MG63 (cell line): ENCODE measurements around the gene JAZF1. TPM values are rescaled to one million over a fixed set of nuclear protein-coding genes. Genes with fewer than 3 reads are reported as not detected.
"Not testable (repeated sequence)": the region's sequence is repeated elsewhere in the genome, so short reads cannot be mapped to it uniquely, and the experiment has no call there.

ENCODE experiments used
- DNase-seq: peaks from one replicate; pipeline ENCODE4 v3.0.0-alpha.2; 2020
- H3K27me3 ChIP-seq: fragments of 250-450 bp; sonication (Bioruptor Pico); 2 replicates; pipeline ENCODE4 v1.5.1; 2020; ENCODE audit warnings: mild to moderate bottlenecking, moderate library complexity
- H3K36me3 ChIP-seq: fragments of 250-450 bp; sonication (Bioruptor Pico); 2 replicates; pipeline ENCODE4 v1.5.1; 2020; ENCODE audit warnings: mild to moderate bottlenecking, moderate library complexity
- H3K4me3 ChIP-seq: fragments of 250-450 bp; sonication (Bioruptor Pico); 2 replicates; pipeline ENCODE4 v1.5.1; 2020; ENCODE audit warnings: mild to moderate bottlenecking, moderate library complexity
- H3K9me3 ChIP-seq: fragments of 250-450 bp; sonication (Bioruptor Pico); 2 replicates; pipeline ENCODE4 v1.5.1; 2020; ENCODE audit warnings: mild to moderate bottlenecking, moderate library complexity
- total RNA-seq: library from RNA; depleted of rRNA; stranded (reverse); fragments of >200 nt; shearing (Covaris generic); gene quantifications from 2 replicates; pipeline ENCODE4 v1.2.3, GENCODE V29; 2014; ENCODE audit warnings: low replicate concordance

The JAZF1 gene
- total RNA-seq, 1 experiment from 2014 or later = 7.6 TPM

DNA sequence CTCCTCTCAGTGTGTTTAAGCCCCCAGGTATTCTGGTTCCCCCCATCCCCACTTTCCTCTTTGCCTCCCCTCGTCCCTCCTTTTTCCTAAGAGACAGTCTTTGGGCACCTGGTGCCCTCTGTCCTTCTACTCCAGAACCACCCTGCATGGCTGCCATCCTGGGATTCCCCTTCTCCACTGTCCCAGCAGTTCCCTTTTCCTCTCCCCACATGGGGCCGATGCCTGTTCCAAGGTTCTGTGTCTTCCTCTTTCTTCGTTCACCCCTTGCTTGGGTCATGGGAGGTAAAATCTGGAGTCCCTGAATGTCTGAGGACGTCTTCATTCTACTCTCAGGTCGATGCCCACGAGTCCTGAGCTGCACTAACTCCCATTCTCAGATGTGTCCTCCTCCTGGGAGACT lies 319.8 kb downstream of the JAZF1 start:
- no peaks in the 10 kb centered on the region for H3K36me3 ChIP-seq
- no peak for DNase-seq

DNA sequence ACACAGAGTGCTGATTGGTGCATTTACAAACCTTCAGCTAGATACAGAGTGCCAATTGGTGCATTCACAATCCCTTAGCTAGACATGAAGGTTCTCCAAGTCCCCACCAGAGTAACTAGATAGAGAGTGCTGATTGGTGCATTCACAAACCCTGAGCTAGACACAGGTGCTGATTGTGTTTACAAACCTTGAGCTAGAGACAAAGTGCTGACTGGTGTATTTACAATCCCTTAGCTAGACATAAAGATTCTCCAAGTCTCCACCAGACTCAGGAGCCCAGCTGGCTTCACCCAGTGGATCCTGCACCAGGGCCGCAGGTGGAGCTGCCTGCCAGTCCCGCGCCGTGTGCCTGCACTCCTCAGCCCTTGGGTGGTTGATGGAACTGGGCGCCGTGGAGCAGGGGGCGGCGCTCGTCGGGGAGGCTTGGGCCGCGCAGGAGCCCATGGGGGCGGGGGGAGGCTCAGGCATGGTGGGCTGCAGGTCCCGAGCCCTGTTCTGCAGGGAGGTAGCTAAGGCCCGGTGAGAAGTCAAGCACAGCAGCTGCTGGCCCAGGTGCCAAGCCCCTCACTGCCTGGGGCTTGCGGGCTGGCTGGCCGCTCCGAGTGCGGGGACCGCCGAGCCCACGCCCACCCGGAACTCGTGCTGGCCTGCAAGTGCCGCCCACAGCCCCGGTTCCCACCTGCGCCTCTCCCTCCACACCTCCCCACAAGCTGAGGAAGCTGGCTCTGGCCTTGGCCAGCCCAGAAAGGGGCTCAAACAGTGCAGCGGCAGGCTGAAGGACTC lies 323.7 kb downstream of the JAZF1 start:
- H3K4me3 ChIP-seq, H3K27me3 ChIP-seq, H3K36me3 ChIP-seq, H3K9me3 ChIP-seq, DNase-seq: not testable (repeated sequence)

More for the DNA sequence above, 319.8 kb downstream of the JAZF1 start:
- Histone ChIP-seq H3K27me3 (no peaks in the 10 kb centered on the region), H3K9me3 (no peaks in the 10 kb centered on the region; the same call in 1 of the 2 replicates), H3K4me3 (no peak overlapping the region)

DNA sequence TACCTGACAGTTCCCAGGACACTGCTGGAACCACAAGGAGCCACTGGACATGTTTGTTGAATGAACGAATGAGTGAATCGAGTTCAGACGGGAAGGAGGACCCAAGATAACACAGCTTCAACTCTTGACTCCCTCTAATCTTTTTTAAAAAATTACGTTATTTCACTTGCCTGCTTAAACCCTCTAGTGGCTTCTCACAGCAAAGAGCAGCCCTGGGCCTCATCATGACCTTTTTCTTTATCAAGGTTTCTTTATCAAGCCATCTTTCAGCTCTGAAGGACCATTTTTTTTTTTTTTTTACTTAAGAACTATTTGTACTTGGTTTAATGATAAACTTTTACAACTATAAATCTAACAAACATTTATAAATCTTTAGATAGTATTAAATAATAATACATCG lies 330.1 kb downstream of the JAZF1 start:
- H3K4me3 ChIP-seq = no peak overlapping the region
- DNase-seq = no peak
- no peaks in the 10 kb centered on the region for H3K9me3 ChIP-seq
- H3K36me3 ChIP-seq = no peaks in the 10 kb centered on the region
- H3K27me3 ChIP-seq = no peaks in the 10 kb centered on the region

DNA sequence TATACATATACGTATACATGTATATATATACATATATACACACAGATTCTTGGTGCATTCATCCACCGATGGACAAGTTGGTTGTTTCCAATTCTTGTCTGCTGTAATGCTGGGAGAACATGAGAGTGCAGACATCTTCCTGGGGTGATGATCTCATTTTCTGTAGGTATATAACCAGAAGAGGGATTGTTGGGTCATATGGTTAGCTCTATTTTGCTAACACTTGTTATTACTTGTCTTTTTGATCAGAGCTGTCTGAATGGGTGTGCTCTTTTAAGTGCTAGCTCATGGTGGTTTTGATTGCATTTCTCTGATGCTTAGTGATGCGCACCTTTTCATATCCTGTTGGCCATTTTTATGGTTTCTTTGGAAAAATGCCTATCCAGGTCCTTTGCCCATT lies 334.2 kb downstream of the JAZF1 start:
- no peak for DNase-seq
- Histone ChIP-seq H3K36me3 (no peaks in the 10 kb centered on the region), H3K27me3 (no peaks in the 10 kb centered on the region), H3K9me3 (no peaks in the 10 kb centered on the region), H3K4me3 (no peak overlapping the region)

DNA sequence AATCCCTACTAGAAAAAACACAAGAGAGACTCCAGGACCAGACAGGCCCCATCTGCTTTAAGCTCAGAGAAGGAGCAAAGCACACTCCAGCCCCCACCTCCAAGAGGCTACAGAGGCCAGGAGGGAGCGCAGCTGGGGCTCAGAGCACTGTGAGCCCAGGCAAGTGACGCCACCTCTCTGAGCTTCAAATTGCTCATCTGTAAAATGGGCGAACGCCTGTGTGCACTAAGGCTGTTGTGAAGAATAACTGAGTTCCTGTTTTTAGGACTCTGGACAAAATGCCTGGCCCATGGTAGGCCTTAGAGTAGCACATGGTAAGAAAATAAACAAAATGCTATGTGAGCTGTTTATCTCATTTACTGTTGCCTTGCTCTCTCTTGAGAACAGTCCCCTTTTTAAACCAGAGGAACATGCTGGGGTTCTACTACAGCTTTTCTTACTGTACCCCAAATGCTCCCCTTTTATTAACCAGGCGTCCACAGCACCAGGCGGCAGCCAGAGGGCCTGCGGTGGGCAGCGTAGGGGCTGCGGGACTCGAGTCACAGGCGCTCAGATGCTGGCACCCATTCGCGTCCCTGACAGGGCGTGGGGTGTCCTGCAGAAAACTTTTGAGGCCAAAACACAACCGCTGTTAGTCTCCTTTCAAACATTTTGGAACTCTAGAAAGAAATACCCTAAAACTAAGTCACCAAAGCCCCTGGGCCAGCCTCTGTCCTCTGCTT lies 336.9 kb downstream of the JAZF1 start:
- Histone ChIP-seq H3K36me3 (peaks cover 6% of the 10 kb centered on the region), H3K27me3 (no peaks in the 10 kb centered on the region), H3K4me3 (no peak overlapping the region), H3K9me3 (no peaks in the 10 kb centered on the region)
- no peak for DNase-seq

DNA sequence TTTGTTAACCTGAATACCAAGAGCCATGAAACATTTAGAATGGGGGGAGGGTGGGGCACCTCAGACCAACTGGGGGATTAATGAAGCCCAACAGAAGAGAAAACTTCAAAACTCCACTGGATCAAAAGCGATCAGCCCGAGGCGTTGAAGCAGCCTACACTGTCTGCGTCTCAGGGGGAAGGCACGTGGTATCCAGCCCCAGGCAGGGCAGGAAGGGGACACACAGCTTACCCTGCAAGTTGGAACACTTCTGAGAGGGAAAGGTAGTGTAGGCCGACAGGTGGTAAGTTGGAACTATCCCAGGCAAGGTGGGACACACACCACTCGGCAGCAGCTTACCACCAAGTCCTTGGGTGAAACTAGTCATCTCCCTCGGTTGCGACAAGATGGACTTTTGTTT lies 337.7 kb downstream of the JAZF1 start:
- DNase-seq = no peak
- no peak overlapping the region for H3K4me3 ChIP-seq
- peaks cover 6% of the 10 kb centered on the region for H3K36me3 ChIP-seq
- no peaks in the 10 kb centered on the region for H3K27me3 ChIP-seq
- no peaks in the 10 kb centered on the region for H3K9me3 ChIP-seq

DNA sequence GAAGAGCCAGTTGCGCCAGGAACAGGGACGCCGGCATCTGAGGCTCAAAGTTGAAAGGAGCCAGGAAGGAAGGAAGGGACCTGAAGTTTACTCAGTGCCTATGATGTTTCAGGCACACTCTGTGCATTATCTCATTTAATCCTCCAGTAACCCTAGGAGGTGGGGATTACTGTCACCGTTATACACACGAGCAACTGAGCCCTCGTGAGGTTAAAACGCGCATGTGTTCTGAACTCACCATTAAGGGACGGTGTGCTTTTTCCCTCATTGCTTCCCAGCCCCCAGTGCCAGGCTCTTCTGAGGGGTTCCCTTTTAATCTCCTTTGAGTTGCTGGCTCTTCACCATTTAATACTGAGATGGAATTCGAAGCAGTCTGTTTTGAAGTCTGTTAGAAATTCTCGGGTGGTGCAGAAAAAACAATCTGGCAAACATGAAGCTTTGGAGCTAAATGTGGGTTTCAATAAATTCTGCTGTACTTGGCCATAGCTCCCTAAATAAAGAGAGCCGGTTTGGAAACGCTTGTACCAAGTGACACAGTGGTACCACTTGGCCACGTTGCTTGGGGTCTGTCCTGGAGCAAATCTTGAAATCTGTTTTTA lies 338.4 kb downstream of the JAZF1 start:
- Histone ChIP-seq H3K27me3 (no peaks in the 10 kb centered on the region), H3K4me3 (no peak overlapping the region), H3K36me3 (peaks cover 6% of the 10 kb centered on the region), H3K9me3 (no peaks in the 10 kb centered on the region)
- DNase-seq = no peak

DNA sequence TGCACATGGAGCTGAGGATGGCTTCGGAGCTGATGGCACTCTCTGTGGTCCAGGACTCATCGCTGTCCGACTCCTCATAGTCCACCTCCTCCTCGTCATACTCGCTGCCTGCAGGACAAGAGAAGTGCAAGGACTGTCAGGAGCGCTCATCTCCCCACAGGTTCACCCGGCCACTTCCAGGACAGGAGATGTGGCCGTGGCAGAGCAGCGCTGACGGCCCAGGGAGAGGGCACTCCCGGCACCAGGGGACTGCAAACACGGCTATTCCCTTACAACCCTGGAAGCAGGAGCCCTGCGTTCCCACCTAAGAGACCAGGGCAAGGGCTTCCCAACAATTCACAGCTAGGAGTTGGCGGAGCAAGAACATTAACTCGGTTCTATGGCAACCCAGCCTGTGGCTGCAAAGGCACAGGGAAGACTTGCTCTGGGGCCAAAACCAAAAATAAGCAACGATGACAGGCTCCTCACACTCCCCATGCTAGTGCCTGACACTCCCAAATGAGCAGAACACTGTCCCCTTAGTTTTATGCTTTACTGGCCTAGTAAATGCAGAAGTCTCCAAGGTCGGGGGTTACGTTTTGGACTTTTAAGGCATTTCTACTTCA lies 339.7 kb downstream of the JAZF1 start:
- DNase-seq = no peak
- Histone ChIP-seq H3K36me3 (peaks cover 8% of the 10 kb centered on the region), H3K9me3 (no peaks in the 10 kb centered on the region), H3K4me3 (no peak overlapping the region), H3K27me3 (no peaks in the 10 kb centered on the region)

DNA sequence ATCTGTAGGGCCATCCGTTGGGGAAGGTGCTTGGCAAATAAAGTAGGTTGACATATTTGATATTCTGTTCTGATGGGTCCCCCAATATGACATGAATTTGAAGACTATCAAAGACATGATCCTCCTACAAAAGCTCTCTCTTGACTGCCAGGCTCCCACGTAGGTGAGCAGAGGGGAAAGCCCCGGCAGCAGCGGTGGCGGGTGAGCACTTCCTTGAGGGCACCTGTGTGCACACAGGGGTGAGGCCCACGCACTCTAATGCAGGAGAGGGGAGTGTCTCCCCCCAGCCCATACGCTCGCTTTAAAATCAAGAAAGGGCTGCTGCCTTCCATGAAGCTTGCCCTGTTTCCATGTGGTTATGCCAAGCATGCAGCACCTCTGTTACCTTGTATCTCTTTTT lies 340.3 kb downstream of the JAZF1 start:
- H3K9me3 ChIP-seq = no peaks in the 10 kb centered on the region
- no peaks in the 10 kb centered on the region for H3K27me3 ChIP-seq
- DNase-seq = no peak
- no peak overlapping the region for H3K4me3 ChIP-seq
- peaks cover 9% of the 10 kb centered on the region for H3K36me3 ChIP-seq

DNA sequence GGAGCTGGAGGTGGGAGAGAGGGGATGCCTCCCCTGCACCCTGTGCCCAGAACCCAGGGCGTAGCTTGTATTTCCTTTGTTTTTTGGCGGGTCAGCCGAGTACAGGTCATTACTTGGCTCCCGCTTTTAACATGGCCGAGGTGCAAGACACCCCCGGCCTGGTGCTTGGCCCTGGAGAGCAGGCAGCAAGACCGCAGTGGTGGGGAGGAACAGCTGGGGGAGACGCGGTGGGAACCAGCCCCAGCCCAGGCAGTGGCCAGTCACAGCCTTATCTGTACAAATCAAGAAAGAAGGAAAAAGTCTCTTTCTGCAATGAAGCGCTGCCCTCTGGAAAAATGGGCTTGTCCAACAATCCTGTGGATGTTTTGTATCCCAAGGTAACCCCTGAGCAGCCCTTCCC lies 341.5 kb downstream of the JAZF1 start:
- no peak for DNase-seq
- Histone ChIP-seq H3K9me3 (no peaks in the 10 kb centered on the region), H3K36me3 (peaks cover 9% of the 10 kb centered on the region), H3K4me3 (no peak overlapping the region), H3K27me3 (no peaks in the 10 kb centered on the region)

DNA sequence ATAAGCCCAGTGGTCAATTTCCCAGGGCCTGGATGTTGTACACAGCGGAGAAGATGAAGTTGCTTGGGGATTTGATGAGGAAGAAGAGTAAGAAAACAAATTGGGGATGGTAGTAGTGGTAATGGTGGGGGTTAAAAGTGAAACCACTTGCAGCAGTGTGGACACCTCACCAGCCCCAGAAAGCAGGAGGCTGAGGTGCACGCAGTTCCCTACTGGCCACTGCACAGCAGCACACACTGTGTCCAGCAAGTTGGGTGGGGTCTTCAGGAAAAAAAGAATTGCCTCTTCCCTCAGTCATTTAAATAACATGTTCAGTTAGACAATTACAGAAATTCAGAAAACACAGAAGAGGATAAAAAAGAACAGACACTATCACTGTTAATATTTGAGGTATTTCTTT lies 344.1 kb downstream of the JAZF1 start:
- H3K9me3 ChIP-seq = no peaks in the 10 kb centered on the region
- no peak for DNase-seq
- H3K36me3 ChIP-seq = peaks cover 21% of the 10 kb centered on the region
- no peak overlapping the region for H3K4me3 ChIP-seq
- H3K27me3 ChIP-seq = no peaks in the 10 kb centered on the region

DNA sequence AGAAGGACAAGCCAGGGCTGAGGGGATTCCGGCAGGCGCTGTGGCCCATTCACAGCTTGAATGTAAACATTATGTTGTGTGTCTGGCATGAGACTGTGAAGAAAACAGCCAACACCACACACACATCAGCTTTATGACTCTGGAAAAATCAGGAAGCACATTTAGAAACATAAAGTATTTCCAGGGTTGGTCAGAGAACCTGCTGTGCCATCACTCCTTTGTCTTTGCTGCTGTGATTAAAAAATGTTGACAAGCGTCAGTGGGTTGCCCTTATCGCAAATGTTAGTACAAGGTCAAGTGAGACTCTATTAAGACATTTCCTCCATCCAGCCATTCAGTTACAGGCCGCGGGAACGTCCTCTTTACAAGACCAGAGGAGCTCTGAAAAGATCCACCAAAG lies 345.2 kb downstream of the JAZF1 start:
- Histone ChIP-seq H3K36me3 (peaks cover 30% of the 10 kb centered on the region), H3K4me3 (no peak overlapping the region), H3K27me3 (no peaks in the 10 kb centered on the region), H3K9me3 (no peaks in the 10 kb centered on the region)
- DNase-seq = no peak

DNA sequence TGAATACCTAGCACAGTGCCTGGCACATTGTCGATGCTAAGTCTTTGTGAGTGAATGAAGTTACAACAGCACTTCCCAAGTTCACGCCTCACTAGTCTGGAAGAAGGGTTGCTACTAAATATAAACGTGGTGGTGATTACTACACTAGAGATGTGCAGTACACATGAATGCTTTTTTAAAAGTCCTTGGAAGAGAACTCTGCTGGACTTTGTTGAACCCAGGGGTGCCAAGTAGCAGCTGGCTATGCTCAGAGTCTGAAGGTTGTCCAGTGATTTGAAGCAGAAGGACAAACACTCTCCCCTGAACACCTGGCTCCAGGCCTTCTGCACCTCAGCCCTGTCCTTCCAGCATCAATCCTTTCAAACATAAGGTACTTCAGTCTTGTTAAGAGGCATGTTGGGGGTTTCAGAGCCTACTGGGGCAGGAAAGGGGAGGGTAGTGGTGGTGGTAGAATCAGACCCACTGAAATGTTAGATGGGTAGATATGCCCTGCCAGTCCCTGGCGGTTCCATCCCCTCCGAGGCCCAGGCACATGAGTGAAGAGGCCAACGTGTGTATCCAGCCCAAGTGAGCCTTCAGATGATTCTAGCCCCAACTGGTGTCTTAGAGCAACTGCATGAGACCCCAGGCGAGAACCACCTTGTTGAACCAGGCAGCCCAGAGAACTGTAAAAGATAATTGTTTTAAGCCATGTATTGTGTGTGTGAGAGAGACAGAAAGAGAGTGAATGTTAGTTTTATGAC lies 346.2 kb downstream of the JAZF1 start:
- no peak for DNase-seq
- Histone ChIP-seq H3K9me3 (no peaks in the 10 kb centered on the region), H3K36me3 (peaks cover 27% of the 10 kb centered on the region), H3K4me3 (no peak overlapping the region), H3K27me3 (no peaks in the 10 kb centered on the region)

DNA sequence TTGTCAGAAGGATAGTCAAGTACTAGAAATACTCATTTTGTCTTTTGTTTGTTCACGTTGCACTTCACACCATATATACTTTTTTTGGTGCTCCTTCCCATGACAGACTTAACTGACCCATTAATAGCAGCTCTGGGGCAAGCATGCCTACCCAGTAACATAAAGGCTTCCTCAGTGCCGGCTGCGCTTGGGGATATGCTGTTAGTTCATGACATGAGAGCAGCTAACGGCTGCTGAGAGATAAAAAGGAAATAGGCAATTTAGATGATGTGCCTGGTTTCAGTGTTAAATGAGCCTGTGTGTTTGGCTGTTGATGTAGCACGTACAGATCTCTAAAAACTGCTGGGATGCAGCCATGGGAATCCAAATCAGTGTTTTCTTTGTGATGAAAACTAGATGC lies 354.2 kb downstream of the JAZF1 start:
- H3K27me3 ChIP-seq = no peaks in the 10 kb centered on the region
- H3K9me3 ChIP-seq = no peaks in the 10 kb centered on the region
- DNase-seq = no peak
- H3K4me3 ChIP-seq = no peak overlapping the region
- peaks cover 9% of the 10 kb centered on the region for H3K36me3 ChIP-seq

DNA sequence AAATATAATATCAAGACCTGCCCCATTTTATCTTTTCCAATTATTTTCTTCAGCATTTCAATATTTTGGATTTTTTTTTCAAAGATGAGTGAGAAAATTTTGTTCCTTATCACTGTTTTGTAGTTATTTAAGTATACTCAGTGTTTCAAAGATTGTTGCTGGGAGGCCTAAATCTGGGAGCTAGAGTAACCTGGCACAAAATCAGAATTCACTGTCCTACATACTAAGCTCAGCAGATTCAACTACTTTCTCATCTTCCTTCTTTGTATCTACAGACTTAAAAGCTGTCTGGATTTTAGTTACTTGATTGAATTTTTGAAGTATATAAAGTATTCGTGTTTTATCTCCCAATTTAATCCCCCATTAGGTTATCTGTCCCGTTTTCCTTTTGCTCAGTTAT lies 354.7 kb downstream of the JAZF1 start:
- no peak overlapping the region for H3K4me3 ChIP-seq
- no peaks in the 10 kb centered on the region for H3K9me3 ChIP-seq
- H3K27me3 ChIP-seq = no peaks in the 10 kb centered on the region
- no peak for DNase-seq
- peaks cover 5% of the 10 kb centered on the region; the same call in 1 of the 2 replicates for H3K36me3 ChIP-seq

DNA sequence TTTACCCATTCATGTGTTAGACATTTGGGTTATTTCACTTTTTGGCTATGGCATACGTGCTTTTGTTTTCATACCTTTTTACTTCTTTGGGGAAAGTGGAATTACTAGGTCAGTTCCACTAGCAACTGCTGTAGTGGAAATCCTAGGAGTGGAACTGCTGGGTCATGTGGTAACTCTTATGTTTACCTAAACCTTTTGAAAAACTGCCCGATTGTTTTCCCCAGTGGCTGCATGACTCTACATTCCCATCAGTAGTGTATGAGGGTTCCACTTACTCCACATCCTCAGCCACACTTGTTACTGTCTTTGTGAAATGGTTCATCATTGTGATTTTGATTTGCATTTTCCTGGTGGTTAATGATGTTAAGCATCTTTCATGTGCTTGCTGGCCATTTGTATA lies 358.4 kb downstream of the JAZF1 start:
- Histone ChIP-seq H3K4me3 (no peak overlapping the region), H3K36me3 (peaks cover 4% of the 10 kb centered on the region; the same call in 1 of the 2 replicates), H3K27me3 (no peaks in the 10 kb centered on the region), H3K9me3 (no peaks in the 10 kb centered on the region)
- DNase-seq = no peak

DNA sequence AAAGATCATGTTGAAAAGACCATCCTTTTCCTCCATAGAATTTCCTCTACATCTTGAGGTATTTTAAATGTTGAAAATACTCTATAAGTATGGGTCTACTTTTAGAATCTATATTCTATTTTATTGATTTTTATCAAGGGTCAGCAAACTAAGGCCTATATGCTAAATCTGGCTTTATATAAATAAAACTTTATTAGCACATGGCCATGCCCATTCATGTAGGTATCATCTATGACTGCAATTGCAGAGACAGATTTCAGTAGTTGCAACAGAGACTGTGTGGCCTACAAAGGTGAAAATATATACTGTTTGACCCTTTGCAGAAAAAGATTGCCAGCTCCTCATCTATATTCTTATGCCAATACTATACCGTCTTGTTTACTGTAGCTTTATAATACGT lies 367.9 kb downstream of the JAZF1 start:
- H3K9me3 ChIP-seq = no peaks in the 10 kb centered on the region
- H3K36me3 ChIP-seq = peaks cover 7% of the 10 kb centered on the region
- DNase-seq = no peak
- H3K27me3 ChIP-seq = no peaks in the 10 kb centered on the region
- no peak overlapping the region for H3K4me3 ChIP-seq
